HG03097 (cell line): ENCODE results near the gene MED13L.
A peak's percentile ranks its signal among the peaks of the same experiment; 100 is the strongest.

ENCODE experiments used
- ATAC-seq: cut with Tn5 transposase; IDR thresholded peaks from one replicate; pipeline ENCODE4 v1.9.1; 2021; ENCODE audit not compliant: unreplicated experiment, low FRiP score

The MED13L gene

GRCh38 chr12:116188581-116188980, 88.9 kb downstream of the MED13L start:
- ATAC-seq = no peak

GRCh38 chr12:116187151-116187511, 90.4 kb downstream of the MED13L start:
- ATAC-seq = no peak

- ATAC-seq = no peak
Measured at GRCh38 chr12:116186482-116187150, 90.9 kb downstream of the MED13L start.

- no peak for ATAC-seq
Measured at GRCh38 chr12:116184763-116185162, 92.7 kb downstream of the MED13L start.

- ATAC-seq = no peak
Measured at GRCh38 chr12:116183741-116184141, 93.8 kb downstream of the MED13L start.

- no peak for ATAC-seq
Measured at GRCh38 chr12:116182359-116183063, 95.0 kb downstream of the MED13L start.

GRCh38 chr12:116180448-116180847, 97.0 kb downstream of the MED13L start:
- no peak for ATAC-seq

GRCh38 chr12:116179384-116179783, 98.1 kb downstream of the MED13L start:
- ATAC-seq = no peak

GRCh38 chr12:116177017-116177416, 100.5 kb downstream of the MED13L start:
- ATAC-seq = no peak

GRCh38 chr12:116174904-116175303, 102.6 kb downstream of the MED13L start:
- ATAC-seq = no peak

GRCh38 chr12:116174006-116174405, 103.5 kb downstream of the MED13L start:
- ATAC-seq = no peak

- peak; percentile 79 for ATAC-seq
Measured at GRCh38 chr12:116172224-116172849, 105.2 kb downstream of the MED13L start.

- ATAC-seq = no peak
Measured at GRCh38 chr12:116171549-116171948, 105.9 kb downstream of the MED13L start.

- ATAC-seq = no peak
Measured at GRCh38 chr12:116169071-116169470, 108.4 kb downstream of the MED13L start.

GRCh38 chr12:116166306-116166705, 111.2 kb downstream of the MED13L start:
- no peak for ATAC-seq

- no peak for ATAC-seq
Measured at GRCh38 chr12:116165036-116165425, 112.5 kb downstream of the MED13L start.

GRCh38 chr12:116164250-116165035, 113.0 kb downstream of the MED13L start:
- ATAC-seq = no peak

- no peak for ATAC-seq
Measured at GRCh38 chr12:116162071-116162470, 115.4 kb downstream of the MED13L start.

GRCh38 chr12:116161588-116161987, 115.9 kb downstream of the MED13L start:
- no peak for ATAC-seq

- ATAC-seq = no peak
Measured at GRCh38 chr12:116160883-116161458, 116.5 kb downstream of the MED13L start.

- ATAC-seq = no peak
Measured at GRCh38 chr12:116160231-116160630, 117.3 kb downstream of the MED13L start.
